Stomach (tissue), 9 donors: ENCODE data around the gene SERTM1. TPM values are rescaled to one million over a fixed set of nuclear protein-coding genes. Genes with fewer than 3 reads are reported as not detected.

Source experiments
- DNase-seq, 2 donors: peaks; one replicate each; pipeline versions ENCODE4 v3.0.0 to v3.0.0-alpha.2; 2013 to 2019
- H3K27ac ChIP-seq, 5 donors: fragments of 200-600 bp in 4 of 5; sonication (generic) in 4 of 5; one replicate each; pipeline ENCODE4 v1.5.1; 2013 to 2019; ENCODE audit warnings: mild to moderate bottlenecking in 1 of 5, moderate library complexity in 1 of 5
- H3K27me3 ChIP-seq, 3 donors: fragments of 200-600 bp; sonication (generic); one replicate each; pipeline ENCODE4 v1.5.1; 2017 to 2019; ENCODE audit warnings: mixed run types in 1 of 3
- H3K36me3 ChIP-seq, 4 donors: fragments of 200-600 bp; sonication (generic); 1 replicate in 3 of 4; 2 replicates in 1 of 4; pipeline ENCODE4 v1.5.1; 2016 to 2019
- H3K4me1 ChIP-seq, 4 donors: fragments of 200-600 bp; sonication (generic); one replicate each; pipeline ENCODE4 v1.5.1; 2016 to 2019
- H3K4me3 ChIP-seq, 4 donors: fragments of 200-600 bp; sonication (generic) in 3 of 4; one replicate each; pipeline ENCODE4 v1.5.1; 2016 to 2019; ENCODE audit warnings: mild to moderate bottlenecking in 1 of 4
- H3K9me3 ChIP-seq, 4 donors: fragments of 200-600 bp; sonication (generic); one replicate each; pipeline ENCODE4 v1.5.1; 2016 to 2019
- CTCF ChIP-seq, 7 experiments: fragments of 450-650 bp in 4 of 7; fragments of 200-600 bp in 3 of 7; sonication (generic) in 3 of 7; IDR thresholded peaks; one replicate each; pipeline ENCODE4 v1.5.1; 2016 to 2019; ENCODE audit warnings: antibody characterized with exemption in 7 of 7, control low read depth in 2 of 7, mild to moderate bottlenecking in 1 of 7
- EP300 ChIP-seq: sonication (generic); formaldehyde crosslinking; IDR thresholded peaks from one replicate; pipeline ENCODE4 v1.6.1; 2017; ENCODE audit warnings: antibody characterized with exemption
- POLR2A ChIP-seq, 4 donors: fragments of 450-650 bp; IDR thresholded peaks; one replicate each; pipeline ENCODE4 v1.6.1; 2016; ENCODE audit warnings: antibody characterized with exemption in 4 of 4, control low read depth in 2 of 4, mild to moderate bottlenecking in 1 of 4, moderate library complexity in 1 of 4
- POLR2AphosphoS5 ChIP-seq, 3 donors: sonication (generic); formaldehyde crosslinking; IDR thresholded peaks; one replicate each; pipeline ENCODE4 v1.6.1; 2016; ENCODE audit warnings: antibody characterized with exemption in 3 of 3
- WGBS, 5 donors: extraction: QIAGEN DNeasy Blood & Tissue Kit in 3 of 5; methylation state at CpG; one replicate each; pipeline versions ENCODE4 v1.1.5 to v1.1.7; 2013 to 2018; 5-methylcytosine and 5-hydroxymethylcytosine counted together
- intact Hi-C: fragments of 100-400 bp; cut with DNase I; formaldehyde crosslinking; loops from one replicate; pipeline ENCODE4 v1.15.1; 2023; ENCODE audit warnings: low total_unique reads
- polyA plus RNA-seq, 3 donors: library from polyadenylated mRNA; stranded (reverse); fragments of 200-250 nt; gene quantifications; one replicate each; pipeline ENCODE4 v1.2.3, GENCODE V29; 2013
- total RNA-seq, 5 donors: library from RNA; depleted of rRNA; stranded (reverse); fragments of >200 nt; gene quantifications; one replicate each; pipeline versions ENCODE4 v1.1.0 to v1.2.3, GENCODE V29; 2014 to 2016
- donor health status: healthy with polysubstance abuse.
- donor health status: Bipolar disorder and iron deficiency.
- donor health status: healthy.

SERTM1 gene
- total and polyA plus RNA-seq, 8 donors, result 0.05 to 0.92 (median 0.47) TPM; not detected in 2

GRCh38 chr13:36737524-36738083 lies 63.8 kb downstream of the SERTM1 start:
- WGBS, 5 donors, result 47 to 68% (median 58%) methylated on average over 6 of the region's 6 CpGs
- Histone ChIP-seq H3K4me3 (no peak overlapping the region), H3K27ac (no peak overlapping the region), H3K9me3 (no peaks in the 10 kb centered on the region), H3K36me3 (no peaks in the 10 kb centered on the region), H3K27me3 (no peaks in the 10 kb centered on the region), H3K4me1 (no peaks in the 10 kb centered on the region)
- TF ChIP-seq POLR2AphosphoS5 (IDR thresholded peaks at IDR 0.05) (no peak), CTCF (IDR thresholded peaks at IDR 0.05) (no peak), EP300 (no peak), POLR2A (IDR thresholded peaks at IDR 0.05) (no peak)
- no peak for DNase-seq
- intact Hi-C loops, result loop anchor here (10.0 kb wide), 1 partner anchor 453 kb away; no protein-coding TSS in a partner anchor

GRCh38 chr13:36745436-36745835 lies 71.6 kb downstream of the SERTM1 start:
- WGBS, 5 donors, result 69 to 79% (median 73%) methylated on average over 3 of the region's 3 CpGs
- Histone ChIP-seq H3K27ac (no peak overlapping the region), H3K27me3 (no peaks in the 10 kb centered on the region), H3K36me3 (no peaks in the 10 kb centered on the region), H3K4me1 (no peaks in the 10 kb centered on the region), H3K9me3 (no peaks in the 10 kb centered on the region), H3K4me3 (no peak overlapping the region)
- intact Hi-C loops, result no loop called here
- DNase-seq, result no peak
- TF ChIP-seq POLR2A (IDR thresholded peaks at IDR 0.05) (no peak), EP300 (no peak), POLR2AphosphoS5 (IDR thresholded peaks at IDR 0.05) (no peak), CTCF (IDR thresholded peaks at IDR 0.05) (no peak)

GRCh38 chr13:36746051-36746450 lies 72.2 kb downstream of the SERTM1 start:
- TF ChIP-seq CTCF (IDR thresholded peaks at IDR 0.05) (no peak), POLR2AphosphoS5 (IDR thresholded peaks at IDR 0.05) (no peak), POLR2A (IDR thresholded peaks at IDR 0.05) (no peak), EP300 (no peak)
- Histone ChIP-seq H3K27ac (no peak overlapping the region), H3K36me3 (no peaks in the 10 kb centered on the region), H3K4me3 (no peak overlapping the region), H3K9me3 (no peaks in the 10 kb centered on the region), H3K27me3 (no peaks in the 10 kb centered on the region), H3K4me1 (no peaks in the 10 kb centered on the region)
- WGBS, 5 donors, result 83 to 90% (median 84%) methylated on average over 2 of the region's 2 CpGs
- intact Hi-C loops, result no loop called here
- DNase-seq, result no peak

Other genes starting within 250 kb of the SERTM1 start
- 1 to 10 TPM in 1 of 5 donors, not detected in 4; 1.8 TPM for gene CCNA1, start 241.5 kb upstream of the SERTM1 start, total RNA-seq
- under 1 TPM; 0.23 to 0.92 (median 0.68) TPM for gene CCNA1, start 241.5 kb upstream of the SERTM1 start, polyA plus RNA-seq
- gene RFXAP, start 145.2 kb downstream of the SERTM1 start, total RNA-seq, result 10 to 100 TPM in 1 of 5 donors, 1 to 10 TPM in 3, not detected in 1; 1.3 to 12.3 (median 3.6) TPM
- 1 to 10 TPM; 1.2 to 2.8 (median 2.1) TPM for gene RFXAP, start 145.2 kb downstream of the SERTM1 start, polyA plus RNA-seq
- gene SMAD9, start 246.2 kb downstream of the SERTM1 start, total RNA-seq, result 10 to 100 TPM in 4 of 5 donors, 1 to 10 TPM in 1; 4.7 to 21.5 (median 11.6) TPM
- 1 to 10 TPM; 1.6 to 5.0 (median 4.2) TPM for gene SMAD9, start 246.2 kb downstream of the SERTM1 start, polyA plus RNA-seq